HepG2 (cell line): Measurements from ENCODE around the gene CYP26A1. TPM values are rescaled to one million over a fixed set of nuclear protein-coding genes. Genes with fewer than 3 reads are reported as not detected.

Experiments used
- HOXA5 ChIP-seq: sonication (generic); formaldehyde crosslinking; IDR thresholded peaks from 2 replicates; pipeline ENCODE4 v1.4.0; 2020; ENCODE audit warnings: missing genetic modification reagents
- JUND ChIP-seq: sonication (generic); formaldehyde crosslinking; IDR thresholded peaks from 2 replicates; pipeline ENCODE4 v1.8.0; 2022; ENCODE audit warnings: mild to moderate bottlenecking, missing genetic modification reagents
- KMT2A ChIP-seq: sonication (generic); formaldehyde crosslinking; IDR thresholded peaks from 2 replicates; pipeline ENCODE4 v1.4.0; 2020; ENCODE audit warnings: missing genetic modification reagents
- NFE2L1 ChIP-seq: sonication (generic); formaldehyde crosslinking; IDR thresholded peaks from 2 replicates; pipeline ENCODE4 v1.4.0; 2020; ENCODE audit warnings: missing genetic modification reagents, mild to moderate bottlenecking, borderline replicate concordance
- ONECUT2 ChIP-seq: sonication (generic); formaldehyde crosslinking; IDR thresholded peaks from 2 replicates; pipeline ENCODE4 v1.4.0; 2020; ENCODE audit warnings: missing genetic modification reagents
- ZBTB3 ChIP-seq: sonication (generic); formaldehyde crosslinking; IDR thresholded peaks from 2 replicates; pipeline ENCODE4 v1.4.0; 2020; ENCODE audit warnings: low read depth, mild to moderate bottlenecking, moderate library complexity, missing genetic modification reagents, borderline replicate concordance
- ZNF263 ChIP-seq: sonication (generic); formaldehyde crosslinking; IDR thresholded peaks from 2 replicates; pipeline ENCODE4 v1.4.0; 2020; ENCODE audit warnings: missing genetic modification reagents
- ZNF44 ChIP-seq: sonication (generic); formaldehyde crosslinking; IDR thresholded peaks from 2 replicates; pipeline ENCODE4 v1.5.1; 2020; ENCODE audit warnings: mild to moderate bottlenecking, missing genetic modification reagents
- polyA plus RNA-seq, 8 experiments: library from polyadenylated mRNA; depleted of rRNA in 3 of 8; stranded (reverse) in 7 of 8; unstranded in 1 of 8; fragments of >200 nt; fragmentation: Illumina TruSeq in 4 of 8; extraction: Trizol in 4 of 8; gene quantifications; 2 replicates each; pipeline versions ENCODE4 v1.2.1 to v1.2.3, GENCODE V29; 2011 to 2016; ENCODE audit warnings: low read depth in 4 of 8, missing spikeins in 1 of 8, mixed read lengths in 1 of 8; ENCODE audit not compliant: insufficient read depth in 1 of 8
- total RNA-seq, 5 experiments: library from RNA; depleted of rRNA; stranded (reverse); fragments of >200 nt; fragmentation: Illumina TruSeq; extraction: Trizol; gene quantifications; 2 replicates each; pipeline ENCODE4 v1.2.3, GENCODE V29; 2016; ENCODE audit warnings: low read depth in 1 of 5
- TF ChIP-seq, protein P1 (sequence below): sonication (generic); formaldehyde crosslinking; IDR thresholded peaks from 2 replicates; pipeline ENCODE4 v1.5.1; 2020; ENCODE audit warnings: mild to moderate bottlenecking, missing genetic modification reagents
- TF ChIP-seq, protein P2 (sequence below): sonication (generic); formaldehyde crosslinking; IDR thresholded peaks from 2 replicates; pipeline ENCODE4 v1.4.0; 2020; ENCODE audit warnings: missing genetic modification reagents
- TF ChIP-seq, protein P3 (sequence below): sonication (generic); formaldehyde crosslinking; IDR thresholded peaks from 2 replicates; pipeline ENCODE4 v1.5.0; 2020; ENCODE audit warnings: missing genetic modification reagents
- TF ChIP-seq, protein P4 (sequence below): sonication (generic); formaldehyde crosslinking; IDR thresholded peaks from 2 replicates; pipeline ENCODE4 v1.5.1; 2020; ENCODE audit warnings: mild to moderate bottlenecking, moderate library complexity, missing genetic modification reagents
- TF ChIP-seq, protein P5 (sequence below): sonication (generic); formaldehyde crosslinking; IDR thresholded peaks from 2 replicates; pipeline ENCODE4 v1.4.0; 2020; ENCODE audit warnings: mild to moderate bottlenecking, missing genetic modification reagents, borderline replicate concordance
- TF ChIP-seq, protein P6 (sequence below): sonication (generic); formaldehyde crosslinking; IDR thresholded peaks from 2 replicates; pipeline ENCODE4 v1.4.0; 2020; ENCODE audit warnings: mild to moderate bottlenecking, missing genetic modification reagents, borderline replicate concordance

CYP26A1 gene
- total and polyA plus RNA-seq, 2 of the 13 experiments (the other 11 are each of a cell fraction or from before 2014, with no cell fraction given): 0.15 TPM; not detected in 1

DNA sequence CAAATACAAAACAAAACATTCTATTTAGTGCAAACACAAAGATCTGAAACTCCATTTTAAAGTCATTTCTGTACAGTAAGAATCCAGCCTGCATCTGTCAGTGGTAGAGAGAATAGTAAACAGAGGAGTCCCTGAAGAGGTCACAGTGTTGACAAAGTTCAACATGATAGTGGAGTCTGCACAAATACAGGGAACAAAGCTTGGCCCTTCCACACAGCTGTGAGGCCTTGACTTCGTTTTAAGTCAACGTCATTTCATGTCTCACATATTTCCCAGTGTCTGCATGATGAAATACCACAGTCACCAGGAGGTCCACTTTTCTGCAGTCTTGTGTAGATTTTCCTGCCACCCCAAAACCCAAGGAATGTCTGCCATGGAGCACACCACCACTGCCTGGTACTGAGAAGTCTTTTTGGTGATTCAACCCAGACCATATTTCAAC, 33.0 kb downstream of the CYP26A1 start (continued):
- TF ChIP-seq, protein P1, sequence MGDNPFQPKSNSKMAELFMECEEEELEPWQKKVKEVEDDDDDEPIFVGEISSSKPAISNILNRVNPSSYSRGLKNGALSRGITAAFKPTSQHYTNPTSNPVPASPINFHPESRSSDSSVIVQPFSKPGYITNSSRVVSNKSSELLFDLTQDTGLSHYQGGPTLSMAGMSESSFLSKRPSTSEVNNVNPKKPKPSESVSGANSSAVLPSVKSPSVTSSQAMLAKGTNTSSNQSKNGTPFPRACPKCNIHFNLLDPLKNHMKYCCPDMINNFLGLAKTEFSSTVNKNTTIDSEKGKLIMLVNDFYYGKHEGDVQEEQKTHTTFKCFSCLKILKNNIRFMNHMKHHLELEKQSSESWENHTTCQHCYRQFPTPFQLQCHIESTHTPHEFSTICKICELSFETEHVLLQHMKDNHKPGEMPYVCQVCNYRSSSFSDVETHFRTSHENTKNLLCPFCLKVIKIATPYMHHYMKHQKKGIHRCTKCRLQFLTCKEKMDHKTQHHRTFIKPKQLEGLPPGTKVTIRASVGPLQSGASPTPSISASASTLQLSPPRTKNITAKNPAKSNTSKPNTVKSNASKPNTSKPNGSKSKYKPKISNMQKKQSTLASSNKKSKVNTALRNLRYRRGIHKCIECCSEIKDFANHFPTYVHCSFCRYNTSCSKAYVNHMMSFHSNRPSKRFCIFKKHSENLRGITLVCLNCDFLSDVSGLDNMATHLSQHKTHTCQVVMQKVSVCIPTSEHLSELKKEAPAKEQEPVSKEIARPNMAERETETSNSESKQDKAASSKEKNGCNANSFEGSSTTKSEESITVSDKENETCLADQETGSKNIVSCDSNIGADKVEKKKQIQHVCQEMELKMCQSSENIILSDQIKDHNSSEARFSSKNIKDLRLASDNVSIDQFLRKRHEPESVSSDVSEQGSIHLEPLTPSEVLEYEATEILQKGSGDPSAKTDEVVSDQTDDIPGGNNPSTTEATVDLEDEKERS (CRISPR knock-in tag): no peak
- TF ChIP-seq, protein P2, sequence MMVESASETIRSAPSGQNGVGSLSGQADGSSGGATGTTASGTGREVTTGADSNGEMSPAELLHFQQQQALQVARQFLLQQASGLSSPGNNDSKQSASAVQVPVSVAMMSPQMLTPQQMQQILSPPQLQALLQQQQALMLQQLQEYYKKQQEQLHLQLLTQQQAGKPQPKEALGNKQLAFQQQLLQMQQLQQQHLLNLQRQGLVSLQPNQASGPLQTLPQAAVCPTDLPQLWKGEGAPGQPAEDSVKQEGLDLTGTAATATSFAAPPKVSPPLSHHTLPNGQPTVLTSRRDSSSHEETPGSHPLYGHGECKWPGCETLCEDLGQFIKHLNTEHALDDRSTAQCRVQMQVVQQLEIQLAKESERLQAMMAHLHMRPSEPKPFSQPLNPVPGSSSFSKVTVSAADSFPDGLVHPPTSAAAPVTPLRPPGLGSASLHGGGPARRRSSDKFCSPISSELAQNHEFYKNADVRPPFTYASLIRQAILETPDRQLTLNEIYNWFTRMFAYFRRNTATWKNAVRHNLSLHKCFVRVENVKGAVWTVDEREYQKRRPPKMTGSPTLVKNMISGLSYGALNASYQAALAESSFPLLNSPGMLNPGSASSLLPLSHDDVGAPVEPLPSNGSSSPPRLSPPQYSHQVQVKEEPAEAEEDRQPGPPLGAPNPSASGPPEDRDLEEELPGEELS (CRISPR knock-in tag): peak; percentile 97
- TF ChIP-seq ONECUT2 (CRISPR knock-in tag): no peak
- no peak for TF ChIP-seq ZBTB3 (CRISPR knock-in tag)
- TF ChIP-seq, protein P3, sequence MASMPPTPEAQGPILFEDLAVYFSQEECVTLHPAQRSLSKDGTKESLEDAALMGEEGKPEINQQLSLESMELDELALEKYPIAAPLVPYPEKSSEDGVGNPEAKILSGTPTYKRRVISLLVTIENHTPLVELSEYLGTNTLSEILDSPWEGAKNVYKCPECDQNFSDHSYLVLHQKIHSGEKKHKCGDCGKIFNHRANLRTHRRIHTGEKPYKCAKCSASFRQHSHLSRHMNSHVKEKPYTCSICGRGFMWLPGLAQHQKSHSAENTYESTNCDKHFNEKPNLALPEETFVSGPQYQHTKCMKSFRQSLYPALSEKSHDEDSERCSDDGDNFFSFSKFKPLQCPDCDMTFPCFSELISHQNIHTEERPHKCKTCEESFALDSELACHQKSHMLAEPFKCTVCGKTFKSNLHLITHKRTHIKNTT (CRISPR knock-in tag): no peak
- TF ChIP-seq NFE2L1 (CRISPR knock-in tag): no peak
- TF ChIP-seq, protein P4, sequence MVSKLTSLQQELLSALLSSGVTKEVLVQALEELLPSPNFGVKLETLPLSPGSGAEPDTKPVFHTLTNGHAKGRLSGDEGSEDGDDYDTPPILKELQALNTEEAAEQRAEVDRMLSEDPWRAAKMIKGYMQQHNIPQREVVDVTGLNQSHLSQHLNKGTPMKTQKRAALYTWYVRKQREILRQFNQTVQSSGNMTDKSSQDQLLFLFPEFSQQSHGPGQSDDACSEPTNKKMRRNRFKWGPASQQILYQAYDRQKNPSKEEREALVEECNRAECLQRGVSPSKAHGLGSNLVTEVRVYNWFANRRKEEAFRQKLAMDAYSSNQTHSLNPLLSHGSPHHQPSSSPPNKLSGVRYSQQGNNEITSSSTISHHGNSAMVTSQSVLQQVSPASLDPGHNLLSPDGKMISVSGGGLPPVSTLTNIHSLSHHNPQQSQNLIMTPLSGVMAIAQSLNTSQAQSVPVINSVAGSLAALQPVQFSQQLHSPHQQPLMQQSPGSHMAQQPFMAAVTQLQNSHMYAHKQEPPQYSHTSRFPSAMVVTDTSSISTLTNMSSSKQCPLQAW: no peak
- TF ChIP-seq, protein P5, sequence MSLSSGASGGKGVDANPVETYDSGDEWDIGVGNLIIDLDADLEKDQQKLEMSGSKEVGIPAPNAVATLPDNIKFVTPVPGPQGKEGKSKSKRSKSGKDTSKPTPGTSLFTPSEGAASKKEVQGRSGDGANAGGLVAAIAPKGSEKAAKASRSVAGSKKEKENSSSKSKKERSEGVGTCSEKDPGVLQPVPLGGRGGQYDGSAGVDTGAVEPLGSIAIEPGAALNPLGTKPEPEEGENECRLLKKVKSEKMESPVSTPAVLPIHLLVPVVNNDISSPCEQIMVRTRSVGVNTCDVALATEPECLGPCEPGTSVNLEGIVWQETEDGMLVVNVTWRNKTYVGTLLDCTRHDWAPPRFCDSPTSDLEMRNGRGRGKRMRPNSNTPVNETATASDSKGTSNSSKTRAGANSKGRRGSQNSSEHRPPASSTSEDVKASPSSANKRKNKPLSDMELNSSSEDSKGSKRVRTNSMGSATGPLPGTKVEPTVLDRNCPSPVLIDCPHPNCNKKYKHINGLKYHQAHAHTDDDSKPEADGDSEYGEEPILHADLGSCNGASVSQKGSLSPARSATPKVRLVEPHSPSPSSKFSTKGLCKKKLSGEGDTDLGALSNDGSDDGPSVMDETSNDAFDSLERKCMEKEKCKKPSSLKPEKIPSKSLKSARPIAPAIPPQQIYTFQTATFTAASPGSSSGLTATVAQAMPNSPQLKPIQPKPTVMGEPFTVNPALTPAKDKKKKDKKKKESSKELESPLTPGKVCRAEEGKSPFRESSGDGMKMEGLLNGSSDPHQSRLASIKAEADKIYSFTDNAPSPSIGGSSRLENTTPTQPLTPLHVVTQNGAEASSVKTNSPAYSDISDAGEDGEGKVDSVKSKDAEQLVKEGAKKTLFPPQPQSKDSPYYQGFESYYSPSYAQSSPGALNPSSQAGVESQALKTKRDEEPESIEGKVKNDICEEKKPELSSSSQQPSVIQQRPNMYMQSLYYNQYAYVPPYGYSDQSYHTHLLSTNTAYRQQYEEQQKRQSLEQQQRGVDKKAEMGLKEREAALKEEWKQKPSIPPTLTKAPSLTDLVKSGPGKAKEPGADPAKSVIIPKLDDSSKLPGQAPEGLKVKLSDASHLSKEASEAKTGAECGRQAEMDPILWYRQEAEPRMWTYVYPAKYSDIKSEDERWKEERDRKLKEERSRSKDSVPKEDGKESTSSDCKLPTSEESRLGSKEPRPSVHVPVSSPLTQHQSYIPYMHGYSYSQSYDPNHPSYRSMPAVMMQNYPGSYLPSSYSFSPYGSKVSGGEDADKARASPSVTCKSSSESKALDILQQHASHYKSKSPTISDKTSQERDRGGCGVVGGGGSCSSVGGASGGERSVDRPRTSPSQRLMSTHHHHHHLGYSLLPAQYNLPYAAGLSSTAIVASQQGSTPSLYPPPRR (CRISPR knock-in tag): peak; percentile 87
- TF ChIP-seq JUND (CRISPR knock-in tag): peak; percentile 57; the same call in 1 of the 2 replicates
- no peak for TF ChIP-seq KMT2A (CRISPR knock-in tag)
- no peak for TF ChIP-seq ZNF44
- peak; percentile 78; the same call in 1 of the 2 replicates for TF ChIP-seq ZNF263 (CRISPR knock-in tag)
- TF ChIP-seq, protein P6, sequence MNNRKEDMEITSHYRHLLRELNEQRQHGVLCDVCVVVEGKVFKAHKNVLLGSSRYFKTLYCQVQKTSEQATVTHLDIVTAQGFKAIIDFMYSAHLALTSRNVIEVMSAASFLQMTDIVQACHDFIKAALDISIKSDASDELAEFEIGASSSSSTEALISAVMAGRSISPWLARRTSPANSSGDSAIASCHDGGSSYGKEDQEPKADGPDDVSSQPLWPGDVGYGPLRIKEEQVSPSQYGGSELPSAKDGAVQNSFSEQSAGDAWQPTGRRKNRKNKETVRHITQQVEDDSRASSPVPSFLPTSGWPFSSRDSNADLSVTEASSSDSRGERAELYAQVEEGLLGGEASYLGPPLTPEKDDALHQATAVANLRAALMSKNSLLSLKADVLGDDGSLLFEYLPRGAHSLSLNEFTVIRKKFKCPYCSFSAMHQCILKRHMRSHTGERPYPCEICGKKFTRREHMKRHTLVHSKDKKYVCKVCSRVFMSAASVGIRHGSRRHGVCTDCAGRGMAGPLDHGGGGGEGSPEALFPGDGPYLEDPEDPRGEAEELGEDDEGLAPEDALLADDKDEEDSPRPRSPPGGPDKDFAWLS: no peak
- TF ChIP-seq HOXA5 (CRISPR knock-in tag): no peak; the same call in 1 of the 2 replicates
